ENCODE results near the gene RNF207. TPM values are rescaled to one million over a fixed set of nuclear protein-coding genes. Genes with fewer than 3 reads are reported as not detected.

Gene RNF207
- total RNA-seq, 1 donor = 110 TPM

- no peak overlapping the region for H3K4me3 ChIP-seq (ENCODE audit: low read depth, low read length)
- TF ChIP-seq, protein P1, sequence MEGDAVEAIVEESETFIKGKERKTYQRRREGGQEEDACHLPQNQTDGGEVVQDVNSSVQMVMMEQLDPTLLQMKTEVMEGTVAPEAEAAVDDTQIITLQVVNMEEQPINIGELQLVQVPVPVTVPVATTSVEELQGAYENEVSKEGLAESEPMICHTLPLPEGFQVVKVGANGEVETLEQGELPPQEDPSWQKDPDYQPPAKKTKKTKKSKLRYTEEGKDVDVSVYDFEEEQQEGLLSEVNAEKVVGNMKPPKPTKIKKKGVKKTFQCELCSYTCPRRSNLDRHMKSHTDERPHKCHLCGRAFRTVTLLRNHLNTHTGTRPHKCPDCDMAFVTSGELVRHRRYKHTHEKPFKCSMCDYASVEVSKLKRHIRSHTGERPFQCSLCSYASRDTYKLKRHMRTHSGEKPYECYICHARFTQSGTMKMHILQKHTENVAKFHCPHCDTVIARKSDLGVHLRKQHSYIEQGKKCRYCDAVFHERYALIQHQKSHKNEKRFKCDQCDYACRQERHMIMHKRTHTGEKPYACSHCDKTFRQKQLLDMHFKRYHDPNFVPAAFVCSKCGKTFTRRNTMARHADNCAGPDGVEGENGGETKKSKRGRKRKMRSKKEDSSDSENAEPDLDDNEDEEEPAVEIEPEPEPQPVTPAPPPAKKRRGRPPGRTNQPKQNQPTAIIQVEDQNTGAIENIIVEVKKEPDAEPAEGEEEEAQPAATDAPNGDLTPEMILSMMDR (IDR thresholded peaks at IDR 0.05; ENCODE audit: insufficient read depth, low read depth, low read length) = peak; percentile 8
- DNase-seq (ENCODE audit: low read depth) = no peak
Observed at GRCh38 chr1:6268415-6268814, 62.5 kb downstream of the RNF207 start.

DNA sequence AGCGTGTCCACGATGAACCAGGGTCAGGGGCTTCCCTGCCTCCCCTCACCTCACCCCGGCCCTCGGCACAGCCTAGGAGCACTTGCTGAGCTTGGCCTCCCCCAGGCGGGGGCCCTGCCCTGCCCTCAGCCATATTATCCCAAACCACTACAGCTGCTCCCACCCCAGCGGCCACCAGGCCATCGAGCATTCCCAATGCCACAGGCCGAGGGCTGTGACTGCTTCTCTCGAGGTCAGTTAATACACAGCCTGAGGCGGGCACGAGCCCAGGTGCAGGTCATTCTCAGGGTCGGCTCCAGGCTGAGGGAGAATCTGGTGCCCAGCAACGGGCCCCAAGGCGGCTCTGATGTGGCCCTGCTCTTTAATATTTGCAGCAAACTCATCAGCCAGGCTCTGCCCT is 63.4 kb downstream of the RNF207 start:
- no peak for DNase-seq (ENCODE audit: low read depth)
- no peak overlapping the region for H3K4me3 ChIP-seq (ENCODE audit: low read depth, low read length)
- TF ChIP-seq, protein P1 (IDR thresholded peaks at IDR 0.05; ENCODE audit: insufficient read depth, low read depth, low read length) = no peak

DNA sequence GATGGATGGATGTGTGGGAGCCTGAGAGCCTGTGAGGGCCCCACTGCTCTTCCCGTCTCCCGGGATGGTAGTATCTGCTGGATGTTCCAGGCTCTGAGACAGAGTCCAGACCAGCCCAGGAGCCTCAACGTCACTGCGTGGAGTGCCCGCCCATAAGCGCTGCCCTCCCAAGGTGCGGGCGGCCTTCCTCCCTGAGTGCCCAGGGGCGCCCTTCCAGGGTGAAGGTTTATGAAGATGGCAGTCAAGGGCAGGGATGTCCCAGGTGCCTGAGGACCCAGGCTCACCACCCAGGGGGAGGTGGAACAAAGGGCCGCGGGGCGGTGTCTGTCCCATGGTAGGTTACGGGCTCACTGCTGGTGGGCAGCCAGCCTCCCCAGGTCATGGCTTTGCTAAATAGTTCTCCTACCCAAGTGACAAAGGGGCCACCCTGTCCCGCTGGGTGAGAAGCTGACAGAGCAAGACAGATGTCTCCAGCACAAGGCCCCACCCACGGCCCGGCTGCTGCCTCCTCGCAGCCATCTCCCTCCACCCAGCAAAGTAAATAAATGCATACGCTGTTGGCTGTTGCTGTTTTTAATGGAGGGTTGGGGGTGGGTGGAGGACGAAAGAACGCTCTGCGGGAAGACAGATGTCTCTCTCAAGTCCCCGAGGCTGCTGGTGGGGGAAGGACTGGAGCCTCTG is 63.9 kb downstream of the RNF207 start:
- H3K4me3 ChIP-seq (ENCODE audit: low read depth, low read length) = no peak overlapping the region
- TF ChIP-seq, protein P1 (IDR thresholded peaks at IDR 0.05; ENCODE audit: insufficient read depth, low read depth, low read length) = no peak
- DNase-seq (ENCODE audit: low read depth) = no peak

GRCh38 chr1:6270401-6270800 is 64.5 kb downstream of the RNF207 start:
- no peak for DNase-seq (ENCODE audit: low read depth)
- TF ChIP-seq, protein P1 (IDR thresholded peaks at IDR 0.05; ENCODE audit: insufficient read depth, low read depth, low read length) = no peak
- H3K4me3 ChIP-seq (ENCODE audit: low read depth, low read length) = no peak overlapping the region

Other genes starting within 250 kb of the RNF207 start
- 6.4 and 6.5 TPM in 2 replicates for gene NPHP4, start 213.7 kb upstream of the RNF207 start, total RNA-seq
- gene KCNAB2, start 160.2 kb upstream of the RNF207 start, total RNA-seq = 2.6 and 3.5 TPM in 2 replicates
- under 0.01 TPM in 2 replicates for gene CHD5, start 25.8 kb upstream of the RNF207 start, total RNA-seq
- 80.5 and 97.6 TPM in 2 replicates for gene RPL22, start 6.5 kb upstream of the RNF207 start, total RNA-seq
- 64.1 and 99.7 TPM in 2 replicates for gene ICMT, start 29.8 kb downstream of the RNF207 start, total RNA-seq
- gene HES3, start 38.1 kb downstream of the RNF207 start, total RNA-seq = not detected in 2 replicates
- gene GPR153, start 55.0 kb downstream of the RNF207 start, total RNA-seq = 5.2 and 5.8 TPM in 2 replicates
- gene ACOT7, start 187.6 kb downstream of the RNF207 start, total RNA-seq = 16.1 and 17.3 TPM in 2 replicates
- gene HES2, start 213.8 kb downstream of the RNF207 start, total RNA-seq = 0.43 TPM in 1 of 2 replicates, not detected in the other
- not detected in 2 replicates for gene ESPN, start 218.7 kb downstream of the RNF207 start, total RNA-seq

Data from fibroblast of villous mesenchyme (primary cell).